ENCODE results near the gene NSMCE3.
"Not testable (repeated sequence)": the region's sequence is repeated elsewhere in the genome, so short reads cannot be mapped to it uniquely, and the experiment has no call there.

Gene NSMCE3

GRCh38 chr15:29241207-29241606 lies 28.4 kb downstream of the NSMCE3 start:
- no peak overlapping the region for H3K4me3 ChIP-seq (ENCODE audit: low read depth in 1 of 2, low read length in 2 of 2)
- H3K27me3 ChIP-seq (ENCODE audit: low read depth, low read length), result no peaks in the 10 kb centered on the region
- no peaks in the 10 kb centered on the region for H3K4me1 ChIP-seq (ENCODE audit: control insufficient read depth in 1 of 2, insufficient read depth in 2 of 2, low read length in 2 of 2)
- no peaks in the 10 kb centered on the region for H3K36me3 ChIP-seq (ENCODE audit: control insufficient read depth in 1 of 2, insufficient read depth in 2 of 2, low read length in 2 of 2)
- no peaks in the 10 kb centered on the region for H3K9me3 ChIP-seq (ENCODE audit: control insufficient read depth in 1 of 2, low read length in 2 of 2)
- no peak overlapping the region for H3K27ac ChIP-seq (ENCODE audit: low read length)

GRCh38 chr15:29239395-29239794 lies 30.2 kb downstream of the NSMCE3 start:
- Histone ChIP-seq H3K4me1 (ENCODE audit: control insufficient read depth in 1 of 2, insufficient read depth in 2 of 2, low read length in 2 of 2) (no peaks in the 10 kb centered on the region), H3K4me3 (ENCODE audit: low read depth in 1 of 2, low read length in 2 of 2) (no peak overlapping the region), H3K36me3 (ENCODE audit: control insufficient read depth in 1 of 2, insufficient read depth in 2 of 2, low read length in 2 of 2) (no peaks in the 10 kb centered on the region), H3K9me3 (ENCODE audit: control insufficient read depth in 1 of 2, low read length in 2 of 2) (peaks cover 0 to 5% of the 10 kb centered on the region in 2 donors), H3K27me3 (ENCODE audit: low read depth, low read length) (no peaks in the 10 kb centered on the region), H3K27ac (ENCODE audit: low read length) (no peak overlapping the region)

- Histone ChIP-seq H3K27me3 (ENCODE audit: low read depth, low read length) (no peaks in the 10 kb centered on the region), H3K4me3 (ENCODE audit: low read depth in 1 of 2, low read length in 2 of 2) (no peak overlapping the region), H3K36me3 (ENCODE audit: control insufficient read depth in 1 of 2, insufficient read depth in 2 of 2, low read length in 2 of 2) (no peaks in the 10 kb centered on the region), H3K4me1 (ENCODE audit: control insufficient read depth in 1 of 2, insufficient read depth in 2 of 2, low read length in 2 of 2) (no peaks in the 10 kb centered on the region), H3K27ac (ENCODE audit: low read length) (no peak overlapping the region), H3K9me3 (ENCODE audit: control insufficient read depth in 1 of 2, low read length in 2 of 2) (peaks cover 0 to 5% of the 10 kb centered on the region in 2 donors)
These were observed 36.1 kb downstream of the NSMCE3 start for GRCh38 chr15:29233566-29233965.

GRCh38 chr15:29226436-29227208 lies 43.0 kb downstream of the NSMCE3 start:
- no peak overlapping the region for H3K4me3 ChIP-seq (ENCODE audit: low read depth in 1 of 2, low read length in 2 of 2)
- H3K27me3 ChIP-seq (ENCODE audit: low read depth, low read length), result no peaks in the 10 kb centered on the region
- H3K36me3 ChIP-seq (ENCODE audit: control insufficient read depth in 1 of 2, insufficient read depth in 2 of 2, low read length in 2 of 2), result no peaks in the 10 kb centered on the region
- H3K9me3 ChIP-seq (ENCODE audit: control insufficient read depth in 1 of 2, low read length in 2 of 2), result no peaks in the 10 kb centered on the region
- no peaks in the 10 kb centered on the region for H3K4me1 ChIP-seq (ENCODE audit: control insufficient read depth in 1 of 2, insufficient read depth in 2 of 2, low read length in 2 of 2)
- H3K27ac ChIP-seq (ENCODE audit: low read length), result no peak overlapping the region

GRCh38 chr15:29225534-29226234 lies 43.9 kb downstream of the NSMCE3 start:
- no peak overlapping the region for H3K4me3 ChIP-seq (ENCODE audit: low read depth in 1 of 2, low read length in 2 of 2)
- no peaks in the 10 kb centered on the region for H3K36me3 ChIP-seq (ENCODE audit: control insufficient read depth in 1 of 2, insufficient read depth in 2 of 2, low read length in 2 of 2)
- no peaks in the 10 kb centered on the region for H3K4me1 ChIP-seq (ENCODE audit: control insufficient read depth in 1 of 2, insufficient read depth in 2 of 2, low read length in 2 of 2)
- no peaks in the 10 kb centered on the region for H3K27me3 ChIP-seq (ENCODE audit: low read depth, low read length)
- no peaks in the 10 kb centered on the region for H3K9me3 ChIP-seq (ENCODE audit: control insufficient read depth in 1 of 2, low read length in 2 of 2)
- H3K27ac ChIP-seq (ENCODE audit: low read length), result no peak overlapping the region

- H3K27ac ChIP-seq (ENCODE audit: low read length); H3K4me3 ChIP-seq (ENCODE audit: low read depth in 1 of 2, low read length in 2 of 2); H3K9me3 ChIP-seq (ENCODE audit: control insufficient read depth in 1 of 2, low read length in 2 of 2); H3K36me3 ChIP-seq (ENCODE audit: control insufficient read depth in 1 of 2, insufficient read depth in 2 of 2, low read length in 2 of 2); H3K4me1 ChIP-seq (ENCODE audit: control insufficient read depth in 1 of 2, insufficient read depth in 2 of 2, low read length in 2 of 2); H3K27me3 ChIP-seq (ENCODE audit: low read depth, low read length): not testable (repeated sequence)
These were observed 44.6 kb downstream of the NSMCE3 start for GRCh38 chr15:29224987-29225363.

- not testable (repeated sequence) for H3K27ac ChIP-seq (ENCODE audit: low read length); H3K27me3 ChIP-seq (ENCODE audit: low read depth, low read length); H3K9me3 ChIP-seq (ENCODE audit: control insufficient read depth in 1 of 2, low read length in 2 of 2); H3K4me3 ChIP-seq (ENCODE audit: low read depth in 1 of 2, low read length in 2 of 2); H3K36me3 ChIP-seq (ENCODE audit: control insufficient read depth in 1 of 2, insufficient read depth in 2 of 2, low read length in 2 of 2); H3K4me1 ChIP-seq (ENCODE audit: control insufficient read depth in 1 of 2, insufficient read depth in 2 of 2, low read length in 2 of 2)
These were observed 45.2 kb downstream of the NSMCE3 start for GRCh38 chr15:29224235-29224986.

GRCh38 chr15:29223640-29224039 lies 46.0 kb downstream of the NSMCE3 start:
- Histone ChIP-seq H3K27me3 (ENCODE audit: low read depth, low read length) (no peaks in the 10 kb centered on the region), H3K4me1 (ENCODE audit: control insufficient read depth in 1 of 2, insufficient read depth in 2 of 2, low read length in 2 of 2) (no peaks in the 10 kb centered on the region), H3K36me3 (ENCODE audit: control insufficient read depth in 1 of 2, insufficient read depth in 2 of 2, low read length in 2 of 2) (no peaks in the 10 kb centered on the region), H3K9me3 (ENCODE audit: control insufficient read depth in 1 of 2, low read length in 2 of 2) (no peaks in the 10 kb centered on the region), H3K27ac (ENCODE audit: low read length) (no peak overlapping the region), H3K4me3 (ENCODE audit: low read depth in 1 of 2, low read length in 2 of 2) (no peak overlapping the region)

- H3K4me1 ChIP-seq (ENCODE audit: control insufficient read depth in 1 of 2, insufficient read depth in 2 of 2, low read length in 2 of 2), result no peaks in the 10 kb centered on the region
- H3K4me3 ChIP-seq (ENCODE audit: low read depth in 1 of 2, low read length in 2 of 2), result no peak overlapping the region
- no peaks in the 10 kb centered on the region for H3K9me3 ChIP-seq (ENCODE audit: control insufficient read depth in 1 of 2, low read length in 2 of 2)
These were observed 47.3 kb downstream of the NSMCE3 start for GRCh38 chr15:29222129-29222853.

GRCh38 chr15:29220852-29221251 lies 48.8 kb downstream of the NSMCE3 start:
- H3K4me3 ChIP-seq (ENCODE audit: low read depth in 1 of 2, low read length in 2 of 2), result no peak overlapping the region
- H3K4me1 ChIP-seq (ENCODE audit: control insufficient read depth in 1 of 2, insufficient read depth in 2 of 2, low read length in 2 of 2), result no peaks in the 10 kb centered on the region
- no peaks in the 10 kb centered on the region for H3K9me3 ChIP-seq (ENCODE audit: control insufficient read depth in 1 of 2, low read length in 2 of 2)
- no peaks in the 10 kb centered on the region for H3K36me3 ChIP-seq (ENCODE audit: control insufficient read depth in 1 of 2, insufficient read depth in 2 of 2, low read length in 2 of 2)
- H3K27me3 ChIP-seq (ENCODE audit: low read depth, low read length), result no peaks in the 10 kb centered on the region
- no peak overlapping the region for H3K27ac ChIP-seq (ENCODE audit: low read length)

More at GRCh38 chr15:29222129-29222853, 47.3 kb downstream of the NSMCE3 start:
- Histone ChIP-seq H3K36me3 (ENCODE audit: control insufficient read depth in 1 of 2, insufficient read depth in 2 of 2, low read length in 2 of 2) (no peaks in the 10 kb centered on the region), H3K27me3 (ENCODE audit: low read depth, low read length) (no peaks in the 10 kb centered on the region), H3K27ac (ENCODE audit: low read length) (no peak overlapping the region)

GRCh38 chr15:29216955-29217354 lies 52.7 kb downstream of the NSMCE3 start:
- Histone ChIP-seq H3K27ac (ENCODE audit: low read length) (no peak overlapping the region), H3K4me1 (ENCODE audit: control insufficient read depth in 1 of 2, insufficient read depth in 2 of 2, low read length in 2 of 2) (no peaks in the 10 kb centered on the region), H3K36me3 (ENCODE audit: control insufficient read depth in 1 of 2, insufficient read depth in 2 of 2, low read length in 2 of 2) (no peaks in the 10 kb centered on the region), H3K9me3 (ENCODE audit: control insufficient read depth in 1 of 2, low read length in 2 of 2) (no peaks in the 10 kb centered on the region), H3K27me3 (ENCODE audit: low read depth, low read length) (no peaks in the 10 kb centered on the region), H3K4me3 (ENCODE audit: low read depth in 1 of 2, low read length in 2 of 2) (no peak overlapping the region)
